GM19238 (cell line): Measurements from ENCODE around the gene PCK1.
A peak's percentile ranks its signal among the peaks of the same experiment; 100 is the strongest.

Source experiments
- DNase-seq: peaks from one replicate; pipeline ENCODE4 v3.0.0; 2011; ENCODE audit warnings: low spot score; ENCODE audit not compliant: insufficient read length

Gene PCK1

DNA sequence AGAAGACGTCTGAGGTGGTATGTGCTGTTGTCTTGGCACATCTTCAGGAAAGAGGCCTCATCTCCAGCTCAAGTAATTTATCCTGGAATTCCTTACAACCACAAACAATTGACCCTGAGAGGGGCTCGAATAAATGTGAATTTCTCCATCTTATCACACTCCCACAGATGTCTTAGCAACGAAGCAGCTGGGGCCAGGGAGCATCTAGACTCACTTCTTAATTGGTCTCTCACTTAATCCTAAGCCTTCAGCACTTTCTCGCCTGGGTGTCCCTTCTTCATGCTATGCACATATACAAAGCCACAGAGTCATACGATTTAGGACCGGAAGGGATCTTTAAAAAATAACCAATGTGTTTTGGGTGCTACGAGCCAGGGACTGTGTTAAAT is 27.1 kb downstream of the PCK1 start:
- DNase-seq, result no peak

DNA sequence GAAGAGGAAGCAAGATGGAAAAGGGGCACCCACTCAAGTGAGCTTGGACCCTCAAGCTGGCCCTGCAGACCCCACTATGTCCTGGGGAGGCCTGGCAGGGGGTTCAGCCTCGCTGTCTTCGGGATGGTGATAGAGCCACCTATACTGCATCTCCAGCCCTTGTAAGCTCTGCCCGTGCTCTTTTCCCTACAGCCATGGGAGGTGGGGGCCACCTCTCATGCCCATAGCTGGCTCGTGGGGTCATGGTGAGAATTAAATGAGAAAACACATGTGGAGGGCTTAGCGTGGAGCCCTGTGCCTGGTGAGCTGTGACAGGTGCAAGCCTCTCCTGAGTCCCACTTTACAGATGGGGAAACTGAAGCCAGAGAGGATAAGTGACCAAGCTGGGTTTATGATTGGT is 27.7 kb downstream of the PCK1 start:
- no peak for DNase-seq

DNA sequence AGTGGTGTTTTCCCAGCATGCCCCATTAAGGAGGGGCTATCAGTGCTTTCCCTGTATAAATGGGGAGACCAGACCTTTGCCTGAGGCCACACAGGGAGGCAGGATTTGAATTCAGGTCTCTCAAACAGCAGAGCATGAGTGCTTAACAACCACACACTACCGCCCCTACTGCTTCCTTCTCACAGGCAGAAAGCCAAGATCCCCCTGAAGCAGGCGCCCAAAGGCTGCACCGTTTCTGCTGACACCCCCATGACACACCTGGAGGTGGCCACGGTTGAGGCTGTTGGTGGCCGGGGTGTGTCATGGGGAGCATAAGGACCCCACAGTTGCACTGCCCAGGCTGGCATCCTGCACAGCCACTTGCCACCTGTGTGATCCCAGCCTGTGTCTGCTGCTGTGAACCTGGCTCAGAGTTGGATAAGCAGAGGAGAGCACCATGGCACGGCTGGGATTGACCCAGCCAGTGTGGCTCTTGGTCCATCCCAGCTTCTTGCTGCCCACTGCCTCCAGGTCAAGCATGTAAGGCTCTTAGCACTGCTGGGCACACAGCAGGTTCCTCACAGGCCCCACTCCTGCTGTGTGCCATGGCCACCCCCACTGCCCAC is 28.3 kb downstream of the PCK1 start:
- no peak for DNase-seq

DNA sequence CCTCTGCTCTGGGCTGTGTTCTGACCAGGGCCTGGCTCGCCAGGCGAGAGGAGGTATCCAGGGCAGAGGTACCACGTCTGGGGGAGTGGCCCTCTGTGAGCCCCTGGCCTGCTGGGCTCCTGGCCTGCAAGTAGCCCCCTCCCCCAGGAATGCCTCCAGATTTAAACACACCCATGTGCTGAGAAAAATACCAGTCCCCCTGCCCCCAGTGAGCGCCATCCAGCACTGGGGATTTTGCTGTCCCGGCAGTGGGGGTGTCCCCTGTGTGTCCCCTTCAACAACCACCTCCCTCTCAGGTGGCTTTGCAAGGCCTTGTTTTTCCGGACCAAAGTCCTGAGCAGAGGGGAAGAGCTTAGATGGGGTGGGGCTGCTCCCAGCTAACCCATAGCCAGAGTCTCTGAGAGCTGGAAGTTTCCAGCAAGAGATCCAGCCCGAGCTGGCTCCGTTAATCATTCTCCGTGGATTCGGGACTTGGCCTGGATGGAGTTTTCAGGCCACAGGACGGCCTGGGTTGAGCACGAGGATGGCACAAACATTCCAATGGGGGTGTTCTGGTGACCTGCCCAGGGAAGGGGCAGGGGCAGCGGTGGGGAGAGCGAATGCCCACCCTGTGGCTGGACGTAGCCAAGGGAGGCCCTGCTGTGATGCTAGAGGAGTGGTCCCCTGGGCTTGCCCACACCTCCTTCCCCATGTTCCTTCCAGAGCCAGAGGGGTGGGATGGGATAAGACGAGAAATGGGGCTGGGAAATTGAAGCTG is 29.0 kb downstream of the PCK1 start:
- no peak for DNase-seq

DNA sequence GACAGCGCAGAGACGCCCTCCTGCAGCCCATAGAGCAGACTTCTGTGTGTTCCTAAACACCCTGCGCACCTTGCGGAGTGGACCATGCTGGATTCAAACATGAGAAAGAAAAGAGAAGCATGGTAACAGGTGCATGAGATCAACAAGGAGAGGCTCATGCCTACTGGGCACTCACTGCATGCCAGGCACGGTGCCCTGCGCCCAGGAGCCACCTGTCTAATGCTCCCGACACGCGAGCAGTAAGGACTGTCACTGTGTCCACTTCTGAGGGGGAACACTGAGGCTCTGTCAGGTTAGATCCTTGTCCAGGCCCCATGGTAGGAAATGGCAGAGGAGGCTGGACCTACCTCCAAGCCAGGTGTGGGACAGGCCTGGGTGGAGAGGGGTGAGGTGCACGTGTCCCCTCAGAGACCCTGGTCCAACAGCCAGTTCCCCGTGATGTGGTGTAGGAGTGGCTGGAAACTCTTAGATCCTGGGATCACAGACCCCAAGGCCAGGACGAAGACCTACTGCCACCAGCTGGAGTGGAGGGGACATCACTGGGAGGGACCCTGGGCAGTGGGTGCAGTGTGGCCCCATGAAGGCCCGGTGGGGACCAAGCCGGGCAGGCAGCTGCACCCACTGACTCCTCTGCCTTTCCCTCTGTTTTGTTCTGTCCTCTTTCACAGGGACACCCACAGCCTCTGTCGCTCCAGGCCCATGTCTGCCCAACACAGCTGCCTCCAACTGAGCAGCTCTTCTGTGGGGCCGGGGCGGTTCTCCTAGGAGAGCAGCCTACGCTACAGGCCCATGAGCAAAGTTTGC is 29.8 kb downstream of the PCK1 start:
- no peak for DNase-seq

DNA sequence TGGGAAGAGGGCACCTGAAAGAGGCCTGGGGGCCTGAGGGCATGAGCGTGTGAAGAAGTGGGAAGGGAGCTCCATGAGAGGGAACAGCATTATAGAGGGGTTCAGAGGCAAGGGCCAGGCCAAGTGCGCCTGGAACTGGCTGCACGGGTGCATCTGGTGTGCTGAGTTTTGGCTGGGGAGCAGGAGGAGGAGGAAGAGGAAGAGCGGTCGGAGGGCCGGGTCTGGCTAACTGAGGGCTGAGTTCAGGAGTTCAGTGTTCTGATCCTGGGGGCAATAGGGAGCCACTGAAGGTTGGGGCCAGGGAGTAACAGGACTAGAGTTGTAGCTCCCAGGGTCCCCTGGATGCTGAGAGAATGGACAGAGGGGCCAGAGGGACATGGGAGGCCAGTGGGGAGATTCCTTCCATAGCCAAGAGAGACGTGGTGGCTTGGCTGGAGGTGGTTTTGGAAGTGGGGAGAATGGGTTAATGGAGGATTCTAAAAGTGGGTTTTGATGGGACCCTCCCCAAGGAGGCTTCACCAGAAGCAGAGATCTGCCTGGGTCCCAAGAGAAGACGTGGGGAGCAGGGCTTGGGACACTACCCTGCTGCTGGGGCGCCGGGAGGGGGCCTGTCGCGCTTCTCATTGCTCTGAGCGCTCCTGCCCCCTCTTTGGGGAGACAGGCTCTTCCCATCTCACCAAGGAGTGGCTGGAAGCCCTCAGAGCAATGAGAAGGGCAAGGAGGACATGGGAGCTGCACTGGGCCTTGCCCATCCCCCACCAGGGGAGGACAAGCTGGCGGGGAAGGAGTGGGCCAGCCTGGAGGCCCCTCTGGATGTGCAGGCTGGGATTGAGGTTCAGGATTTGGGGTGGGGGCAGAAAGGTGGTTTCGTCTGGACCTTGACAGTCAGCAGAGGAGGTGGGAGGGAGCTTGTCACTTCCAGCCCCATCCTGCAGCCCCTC is 30.6 kb downstream of the PCK1 start:
- no peak for DNase-seq

DNA sequence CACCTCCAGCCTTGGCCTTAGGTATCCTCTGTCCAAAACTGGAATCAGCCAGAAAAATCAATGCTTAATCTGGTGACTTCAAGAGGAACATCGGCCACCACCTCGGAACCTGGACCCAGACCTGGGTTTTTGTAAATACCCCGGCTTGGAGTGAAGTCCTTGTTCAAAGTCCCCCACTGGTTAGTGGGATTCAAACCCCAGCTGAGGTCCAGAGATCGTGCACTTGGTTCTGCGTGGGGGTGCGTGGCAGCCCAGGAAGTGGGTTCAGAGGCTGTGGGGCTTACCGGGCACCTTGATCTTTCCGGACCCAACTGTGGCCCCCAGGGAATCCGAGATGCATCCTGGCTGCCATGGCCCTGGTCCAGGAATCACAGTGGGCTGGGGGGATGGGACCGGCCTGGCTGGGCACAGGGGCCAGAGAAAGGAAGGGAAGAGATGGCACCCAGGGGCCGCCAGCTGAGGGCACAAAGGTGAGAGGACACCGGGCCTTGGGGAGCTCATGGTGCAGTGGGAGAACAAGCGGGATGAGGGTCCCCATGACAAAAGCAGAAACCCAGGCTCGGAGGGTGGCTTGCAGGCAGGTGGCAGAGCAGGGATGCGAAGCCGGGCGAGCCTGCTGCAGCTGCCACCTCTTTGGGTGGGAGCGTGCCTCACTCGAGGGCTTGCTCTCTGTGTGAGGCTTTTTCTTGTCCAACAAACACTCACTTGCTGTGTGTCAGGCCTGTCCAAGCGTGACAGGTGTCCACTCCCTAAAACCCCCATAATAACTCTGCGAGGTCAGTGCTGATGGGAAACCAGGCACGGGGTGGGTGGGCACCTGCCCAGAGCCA is 31.6 kb downstream of the PCK1 start:
- DNase-seq, result no peak

DNA sequence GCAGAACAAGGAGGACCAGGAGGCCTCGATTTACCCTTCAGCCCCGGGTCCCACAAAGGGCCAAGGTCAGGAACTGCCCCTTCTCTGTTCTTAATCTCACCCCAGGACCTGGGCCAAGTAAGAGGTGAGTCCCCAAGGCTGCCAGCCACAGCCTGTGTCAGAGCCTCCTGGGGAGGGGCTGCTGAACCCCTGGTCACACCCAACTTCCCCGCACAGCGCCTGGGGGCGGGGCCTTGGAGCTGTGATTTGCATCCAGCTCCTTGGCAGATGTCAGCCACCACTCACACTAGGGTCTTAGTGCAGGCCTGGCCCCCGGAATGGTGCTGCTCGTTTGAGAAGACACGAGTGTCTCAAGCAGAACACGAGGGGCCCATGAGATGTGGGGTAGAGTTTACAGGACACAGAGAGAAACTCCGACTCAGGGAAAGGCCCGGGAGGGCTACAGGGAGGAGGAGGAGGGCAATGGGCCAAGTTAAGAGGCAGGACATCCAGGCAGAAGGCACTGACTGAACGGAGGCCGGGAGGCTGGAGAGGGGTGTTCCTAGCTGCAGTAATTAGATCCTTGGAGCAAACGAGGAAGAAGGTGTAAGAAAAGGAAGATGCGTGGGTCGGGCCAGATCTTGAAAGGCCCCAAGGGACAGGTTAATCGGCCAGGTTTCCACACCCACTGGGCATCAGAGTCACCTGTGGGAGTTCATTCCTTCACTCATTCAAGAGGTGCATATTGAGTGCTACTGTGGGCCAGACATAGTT is 32.4 kb downstream of the PCK1 start:
- no peak for DNase-seq

DNA sequence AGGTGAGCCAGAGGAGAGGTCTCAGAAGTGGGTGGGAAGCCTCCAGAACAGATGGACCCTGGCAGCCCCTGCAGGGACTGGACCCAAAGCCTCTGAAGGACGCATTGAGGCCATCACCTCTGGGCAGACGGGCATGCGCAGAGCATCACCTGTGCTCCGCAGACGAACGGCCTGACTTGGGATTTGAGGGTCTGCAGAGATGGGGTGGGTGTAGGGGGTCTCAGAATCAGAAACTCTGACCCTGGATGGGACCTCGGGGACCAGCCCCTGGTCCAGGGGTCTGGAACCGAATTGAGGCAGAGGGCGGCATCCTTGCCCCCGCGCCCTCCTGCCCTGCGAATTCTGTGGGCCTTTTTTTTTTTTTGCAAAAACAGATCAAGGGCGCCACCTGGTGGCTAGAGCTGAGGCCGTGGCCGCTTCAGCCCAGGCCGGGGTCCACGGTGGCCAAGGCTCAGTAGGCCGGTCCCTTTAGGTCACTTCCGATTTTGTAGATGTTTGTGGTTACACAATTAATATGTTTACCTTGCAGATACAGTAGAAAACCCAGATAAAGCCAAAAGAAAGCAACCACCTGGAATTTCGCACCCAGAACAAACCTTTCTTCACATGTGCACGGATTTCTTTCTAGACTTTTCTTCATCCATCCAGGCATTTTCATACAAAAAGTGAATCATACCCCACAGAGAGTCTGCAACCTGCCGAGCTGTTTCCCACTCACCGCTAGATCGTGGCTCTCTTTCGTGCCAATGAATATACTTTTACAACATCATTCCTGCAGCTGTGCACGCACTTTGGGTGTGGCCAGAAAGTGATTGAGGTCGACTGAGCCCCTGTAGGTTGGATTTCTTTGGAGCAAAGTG is 33.4 kb downstream of the PCK1 start:
- DNase-seq, result peak; percentile 68

DNA sequence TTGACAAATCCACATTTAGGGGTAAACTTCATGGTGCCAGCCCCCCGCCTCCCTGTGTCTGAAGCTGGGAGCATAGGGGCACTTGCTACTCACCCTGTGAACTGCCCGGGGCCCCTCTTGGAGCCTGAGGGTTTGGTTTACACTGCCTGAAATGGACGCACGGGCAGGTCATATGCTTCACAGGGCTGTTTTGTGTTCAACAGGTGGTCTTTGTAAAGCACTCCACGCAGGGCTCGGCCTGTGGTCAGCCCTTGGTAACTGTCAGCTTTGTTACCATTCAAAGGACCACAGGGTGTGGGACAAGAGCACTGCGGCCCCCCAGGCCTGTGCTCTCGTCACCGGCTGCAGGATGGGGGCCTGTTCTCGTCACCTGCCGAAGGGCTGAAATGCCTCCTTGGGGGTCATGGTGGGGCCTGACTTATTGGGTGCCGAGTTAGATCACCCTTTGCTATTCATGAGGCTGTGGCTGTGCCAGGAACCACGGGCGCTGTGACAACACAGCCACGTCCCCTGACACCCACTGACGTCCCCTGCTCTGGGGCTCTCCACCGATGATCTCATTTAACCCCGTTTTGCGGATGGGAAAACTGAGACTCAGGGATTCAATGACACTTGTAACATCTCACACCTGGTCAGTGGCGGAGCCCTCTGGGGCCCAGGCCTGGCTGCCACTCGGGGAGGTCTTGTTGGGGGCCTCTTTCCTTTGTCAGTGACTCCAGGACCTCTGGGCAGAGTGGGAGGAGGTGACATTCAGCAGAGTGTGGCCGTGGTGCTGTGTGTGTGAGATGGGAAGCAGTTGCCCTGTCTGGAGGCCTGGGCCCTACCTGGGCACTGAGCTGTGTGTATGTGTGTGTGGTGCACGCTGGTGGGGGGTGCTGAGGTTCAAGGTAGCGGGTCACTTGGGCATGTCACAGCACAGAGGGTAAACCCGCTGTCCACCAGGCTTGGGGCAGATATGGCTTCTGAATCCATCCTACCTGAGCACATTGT is 34.4 kb downstream of the PCK1 start:
- DNase-seq, result no peak

DNA sequence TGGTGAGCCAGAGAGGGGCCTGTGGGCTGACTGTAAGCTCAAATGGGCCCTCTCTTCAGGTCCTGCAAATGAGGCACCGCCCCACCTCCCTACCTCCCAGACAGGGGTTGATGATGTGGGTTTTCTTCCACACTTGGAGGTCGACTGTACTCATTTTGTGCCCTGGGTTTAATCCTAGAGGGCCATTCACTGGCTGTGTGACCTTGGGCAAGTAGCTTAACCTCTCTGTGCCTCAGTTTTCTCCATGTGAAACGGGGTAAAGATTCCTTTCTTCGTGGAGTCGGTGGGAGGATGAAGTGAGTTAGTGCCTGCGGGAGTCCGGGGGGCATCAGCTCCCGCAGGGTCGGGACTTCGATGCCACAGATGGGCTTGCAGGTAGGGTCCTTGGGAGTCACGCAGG is 35.4 kb downstream of the PCK1 start:
- no peak for DNase-seq

DNA sequence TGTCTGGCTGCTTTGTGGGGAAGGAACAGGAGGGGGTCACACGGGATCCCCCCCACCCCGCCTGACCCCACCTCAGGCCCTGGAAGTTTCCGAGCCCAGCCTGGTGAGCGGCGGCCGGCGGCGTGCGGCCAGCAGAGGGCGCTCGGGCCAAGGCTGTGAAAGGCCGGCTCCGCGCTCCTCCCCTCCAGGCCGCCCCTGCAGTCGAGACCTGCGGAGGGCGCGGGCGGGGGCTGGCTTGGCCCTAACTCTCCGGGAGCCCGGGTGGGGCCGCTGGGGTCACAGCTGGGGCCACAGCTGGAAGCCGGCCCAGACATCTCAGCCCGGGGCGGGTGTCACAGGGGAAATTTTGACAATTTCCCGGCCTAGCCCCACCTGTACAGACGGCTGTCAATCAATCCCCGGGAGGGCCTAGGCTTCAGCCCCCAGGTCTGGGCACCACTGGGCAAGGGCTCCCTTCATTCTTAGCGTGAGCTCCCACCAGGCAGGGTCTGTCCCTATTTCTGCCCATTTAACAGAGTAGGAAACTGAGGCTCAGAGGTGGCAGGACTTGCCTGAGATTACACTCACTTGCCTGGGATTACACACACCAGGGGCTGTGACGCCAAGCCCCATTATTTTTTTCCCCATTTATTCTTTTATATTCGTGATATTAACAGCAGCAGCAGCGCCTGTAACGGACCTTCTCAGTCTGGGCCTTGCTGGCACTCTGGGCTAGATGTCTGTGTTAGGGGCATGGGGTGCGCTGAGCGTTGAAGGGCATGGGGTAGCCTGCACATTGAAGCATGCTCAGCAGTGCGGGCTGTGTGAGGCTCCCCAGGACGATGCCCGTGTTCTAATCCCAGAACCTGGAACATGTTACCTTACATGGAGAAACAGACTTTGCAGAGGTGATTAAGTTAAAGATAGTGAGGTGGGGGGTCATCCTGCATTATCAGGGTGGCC is 36.4 kb downstream of the PCK1 start:
- DNase-seq, result peak; percentile 80

DNA sequence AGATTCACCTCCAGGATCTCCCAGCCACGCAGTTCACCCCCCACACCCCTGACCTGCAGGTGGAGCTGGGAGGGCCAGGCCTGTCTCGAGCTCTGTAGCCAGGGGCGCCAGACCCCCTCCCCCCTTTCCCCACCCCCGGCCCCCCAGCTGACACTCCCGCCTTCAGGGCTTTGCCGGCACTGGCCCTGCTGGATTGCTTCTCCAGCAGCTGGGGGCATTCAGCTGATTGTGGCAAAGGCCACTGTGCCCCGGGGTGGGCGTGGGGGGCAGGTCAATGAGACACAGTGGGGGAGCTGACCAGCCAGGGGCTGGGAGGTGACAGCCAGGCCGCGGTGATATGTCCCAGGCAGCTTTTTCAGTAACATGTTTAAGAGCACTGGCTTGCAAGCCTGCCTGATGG is 37.1 kb downstream of the PCK1 start:
- no peak for DNase-seq

DNA sequence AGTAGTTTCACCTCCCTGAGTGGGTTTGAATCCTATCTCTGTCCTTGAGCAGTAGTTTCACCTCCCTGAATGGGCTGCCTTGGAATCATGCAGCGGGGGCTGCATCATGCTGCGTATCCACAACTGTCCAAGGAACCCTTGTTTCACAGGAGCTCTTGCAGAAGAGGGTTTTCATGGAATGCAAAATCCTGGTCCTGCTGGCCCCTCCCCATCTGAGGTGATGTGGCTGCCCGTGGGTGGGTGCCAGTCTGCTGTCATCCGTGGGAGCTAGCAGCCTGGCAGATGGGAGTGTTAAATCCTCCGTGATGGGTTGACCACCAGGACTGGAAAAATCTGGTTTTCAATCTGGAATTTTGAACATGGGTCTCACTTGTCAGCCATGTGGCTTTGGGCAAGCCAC is 37.6 kb downstream of the PCK1 start:
- DNase-seq, result no peak

DNA sequence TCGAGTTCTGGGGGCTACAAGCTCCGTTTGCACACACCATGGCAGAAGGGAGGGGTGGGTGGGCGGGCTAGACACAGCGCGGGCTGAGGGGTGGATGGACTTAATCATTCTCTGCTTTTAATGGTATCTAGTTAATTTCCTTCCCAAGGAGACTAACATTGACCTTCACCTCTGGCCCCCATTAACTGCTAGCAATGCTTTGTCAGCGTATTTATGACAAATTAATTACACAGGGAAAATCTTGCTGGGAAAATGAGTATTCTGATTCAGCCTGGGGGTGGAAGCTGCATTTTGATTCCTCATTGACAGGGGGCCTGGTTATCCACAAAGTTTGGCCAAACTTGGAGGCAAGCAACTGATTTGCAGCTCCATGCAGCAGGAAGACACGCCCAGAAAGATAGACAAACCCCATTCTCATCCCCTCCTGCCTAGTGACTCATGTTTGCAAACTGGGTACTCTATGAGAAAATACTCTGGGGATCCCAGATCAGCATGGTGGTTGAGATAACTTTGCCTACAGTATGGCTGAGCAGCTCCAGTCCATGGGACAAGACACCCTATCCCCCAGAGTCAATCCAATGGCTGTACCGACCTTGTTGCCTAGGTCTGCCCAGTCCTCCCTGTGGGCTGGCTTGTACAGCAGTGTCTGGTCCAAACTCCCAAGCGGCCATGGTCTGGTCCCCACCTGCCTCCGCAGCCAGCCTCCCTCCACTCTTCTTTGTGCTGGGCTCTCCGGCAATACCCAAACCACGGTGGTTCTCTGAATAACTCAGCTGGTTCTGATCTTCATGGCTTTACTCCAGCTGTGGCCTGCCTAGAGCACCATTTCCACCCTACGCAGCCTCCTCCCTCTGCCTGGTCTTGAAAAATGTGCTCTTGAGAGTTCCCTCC is 39.7 kb downstream of the PCK1 start:
- DNase-seq, result no peak

DNA sequence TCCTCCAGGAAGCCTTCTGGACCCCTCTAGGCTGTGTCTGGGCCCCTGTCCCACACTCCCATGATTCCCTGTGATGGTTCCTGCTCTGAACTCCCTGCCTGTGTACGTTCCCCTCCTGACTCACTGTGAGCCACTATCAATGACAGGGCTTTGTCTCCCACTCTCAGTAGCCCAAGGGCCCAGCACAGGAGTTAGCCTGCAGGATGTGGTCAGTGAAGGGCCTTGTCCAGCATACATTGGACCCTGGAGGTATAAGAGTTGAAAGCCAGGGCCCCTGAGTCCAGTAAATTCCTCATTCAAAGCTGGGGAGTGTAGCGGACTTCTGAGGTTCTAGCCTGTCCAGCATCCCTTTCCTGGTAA is 40.3 kb downstream of the PCK1 start:
- no peak for DNase-seq
